ENCODE results near the gene MXRA7.

Gene MXRA7

DNA sequence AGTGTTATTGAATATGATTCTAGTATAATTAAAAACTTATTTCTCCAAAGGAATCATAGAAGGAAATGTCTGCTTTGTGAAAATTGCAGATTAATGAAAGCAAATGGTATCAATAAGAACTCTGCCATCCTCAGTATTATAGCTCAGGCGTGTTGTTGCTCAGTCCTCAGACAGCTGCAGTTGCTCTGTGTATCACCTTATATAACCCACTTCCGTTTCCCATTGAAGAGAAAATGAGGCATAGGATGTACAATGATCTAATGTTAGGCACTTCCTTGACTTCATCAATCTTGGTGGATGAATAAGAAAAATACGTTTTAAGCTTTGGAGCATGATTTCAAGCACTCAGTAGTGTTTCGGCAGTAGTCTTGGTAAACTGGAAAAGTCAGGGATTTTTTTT lies 41.2 kb upstream of the MXRA7 start:
- TF ChIP-seq TAF1 (IDR thresholded peaks at IDR 0.05; ENCODE audit: borderline replicate concordance, insufficient read depth, low read length) (no peak), FOXP2 (optimal IDR thresholded peaks at IDR 0.05; ENCODE audit: borderline replicate concordance, extremely low read depth, extremely low read length, insufficient read depth) (no peak), SIN3A (IDR thresholded peaks at IDR 0.05; ENCODE audit: borderline replicate concordance, insufficient read depth, low read length) (no peak), REST (IDR thresholded peaks at IDR 0.05; ENCODE audit: insufficient read depth in 1 of 2, low read depth in 2 of 2, low read length in 2 of 2) (no peak), POLR2AphosphoS5 (IDR thresholded peaks at IDR 0.05; ENCODE audit: low read depth, low read length) (no peak)

DNA sequence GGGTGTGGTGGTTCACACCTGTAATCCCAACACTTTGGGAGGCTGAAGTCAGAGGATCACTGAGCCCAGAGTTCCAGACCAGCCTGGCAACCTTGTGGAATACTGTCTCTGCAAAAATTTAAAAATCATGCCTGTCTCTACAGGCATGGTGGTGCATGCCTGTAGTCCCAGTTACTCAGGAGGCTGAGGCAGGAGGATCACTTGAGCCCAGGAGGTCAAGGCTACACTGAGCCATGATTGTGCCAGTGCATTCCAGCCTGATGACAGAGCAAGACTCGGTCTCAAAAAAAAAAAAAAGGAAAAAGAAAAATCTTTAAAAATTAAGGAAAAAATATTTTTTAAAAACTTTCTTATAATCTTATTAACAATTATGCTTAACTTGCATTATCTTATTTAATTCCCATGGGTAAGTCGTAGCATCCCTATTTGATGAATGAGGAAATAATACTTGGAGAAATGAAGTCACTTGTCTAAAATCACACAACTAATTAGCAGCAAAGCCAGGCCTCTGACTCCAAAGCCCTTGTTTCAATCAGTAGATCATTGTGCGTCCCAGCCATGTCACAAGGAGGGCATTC lies 40.7 kb upstream of the MXRA7 start:
- no peak for TF ChIP-seq REST (IDR thresholded peaks at IDR 0.05; ENCODE audit: insufficient read depth in 1 of 2, low read depth in 2 of 2, low read length in 2 of 2)
- TF ChIP-seq TAF1 (IDR thresholded peaks at IDR 0.05; ENCODE audit: borderline replicate concordance, insufficient read depth, low read length), result no peak
- TF ChIP-seq POLR2AphosphoS5 (IDR thresholded peaks at IDR 0.05; ENCODE audit: low read depth, low read length), result no peak
- no peak for TF ChIP-seq SIN3A (IDR thresholded peaks at IDR 0.05; ENCODE audit: borderline replicate concordance, insufficient read depth, low read length)
- TF ChIP-seq FOXP2 (optimal IDR thresholded peaks at IDR 0.05; ENCODE audit: borderline replicate concordance, extremely low read depth, extremely low read length, insufficient read depth), result no peak

DNA sequence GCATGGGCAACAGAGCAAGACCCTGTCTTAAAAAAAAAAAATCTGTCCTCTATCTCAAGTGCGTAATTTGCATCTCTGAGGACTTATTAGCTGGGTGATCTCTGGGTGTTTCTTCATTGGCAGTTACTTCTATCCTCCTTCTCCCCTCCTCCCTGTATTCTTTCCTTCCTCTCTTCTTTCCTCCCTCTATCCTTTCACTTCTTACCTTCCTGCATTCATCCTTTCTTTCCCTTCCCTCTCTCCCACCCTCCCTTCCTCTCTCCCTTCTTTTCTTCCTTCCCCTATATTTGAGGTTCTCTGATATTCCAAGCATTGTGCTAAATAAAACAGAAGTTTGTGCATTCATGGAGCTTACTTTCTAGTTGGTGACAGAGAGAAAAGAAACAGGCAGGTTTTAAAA lies 37.9 kb upstream of the MXRA7 start:
- TF ChIP-seq REST (IDR thresholded peaks at IDR 0.05; ENCODE audit: insufficient read depth in 1 of 2, low read depth in 2 of 2, low read length in 2 of 2) (no peak), FOXP2 (optimal IDR thresholded peaks at IDR 0.05; ENCODE audit: borderline replicate concordance, extremely low read depth, extremely low read length, insufficient read depth) (no peak), TAF1 (IDR thresholded peaks at IDR 0.05; ENCODE audit: borderline replicate concordance, insufficient read depth, low read length) (no peak), POLR2AphosphoS5 (IDR thresholded peaks at IDR 0.05; ENCODE audit: low read depth, low read length) (no peak), SIN3A (IDR thresholded peaks at IDR 0.05; ENCODE audit: borderline replicate concordance, insufficient read depth, low read length) (no peak)

DNA sequence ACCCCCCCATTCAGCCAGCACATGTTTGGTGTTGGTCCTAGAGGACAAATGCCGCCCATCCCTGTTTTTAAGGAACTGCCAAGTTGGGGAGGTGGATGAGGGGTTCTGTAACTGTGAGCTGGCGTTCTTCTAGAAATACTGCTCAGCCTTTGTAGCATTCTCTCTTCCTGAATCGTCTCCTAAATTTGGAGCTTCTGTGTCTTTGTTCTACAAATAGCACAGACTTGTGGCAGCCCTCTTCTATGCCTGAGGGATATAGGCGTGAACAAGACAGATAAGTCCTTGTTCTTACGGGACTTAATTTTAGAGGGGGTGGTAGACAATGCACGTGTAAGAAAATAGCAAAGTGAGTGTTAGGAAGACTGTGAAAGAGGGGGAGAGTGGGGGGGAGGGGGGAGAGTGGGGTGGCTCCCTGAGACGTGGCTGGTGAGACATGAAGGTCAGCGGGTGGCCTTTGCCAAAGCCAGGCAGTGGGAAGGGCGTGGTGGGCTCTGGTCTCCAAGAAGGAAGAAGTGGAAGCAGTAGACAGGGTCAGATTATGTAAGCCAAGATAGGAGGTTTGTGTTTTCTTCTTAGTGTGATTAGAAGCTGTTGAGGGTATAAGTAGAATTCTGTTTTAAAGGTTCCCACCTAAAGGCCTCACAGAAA lies 37.1 kb upstream of the MXRA7 start:
- TF ChIP-seq REST (IDR thresholded peaks at IDR 0.05; ENCODE audit: insufficient read depth in 1 of 2, low read depth in 2 of 2, low read length in 2 of 2) (no peak), POLR2AphosphoS5 (IDR thresholded peaks at IDR 0.05; ENCODE audit: low read depth, low read length) (no peak), FOXP2 (optimal IDR thresholded peaks at IDR 0.05; ENCODE audit: borderline replicate concordance, extremely low read depth, extremely low read length, insufficient read depth) (no peak), TAF1 (IDR thresholded peaks at IDR 0.05; ENCODE audit: borderline replicate concordance, insufficient read depth, low read length) (no peak), SIN3A (IDR thresholded peaks at IDR 0.05; ENCODE audit: borderline replicate concordance, insufficient read depth, low read length) (no peak)

All from PFSK-1 (cell line).